Activated CD8-positive, alpha-beta memory T cell treated with anti-CD3 and anti-CD28 coated beads for 48 hours (primary cell): ENCODE measurements around the gene ALX4.

Experiments
- DNase-seq, 3 experiments: peaks; one replicate each; pipeline ENCODE4 v3.0.0-alpha.2; 2020; ENCODE audit warnings: low read depth in 2 of 3, low spot score in 2 of 3

The ALX4 gene

GRCh38 chr11:44309478-44310205 lies at the start of gene ALX4:
TSS of gene ALX4 (minus strand) at chr11:44310139. CDS start at chr11:44310062, 77 bp downstream.
- DNase-seq = no peak

- DNase-seq = no peak
Observed at GRCh38 chr11:44359162-44359561, 49.2 kb upstream of the ALX4 start.

- no peak for DNase-seq
Observed at GRCh38 chr11:44358713-44359112, 48.8 kb upstream of the ALX4 start.

GRCh38 chr11:44357711-44358110 lies 47.8 kb upstream of the ALX4 start:
- no peak for DNase-seq

- no peak for DNase-seq
Observed at GRCh38 chr11:44356351-44356750, 46.4 kb upstream of the ALX4 start.

- DNase-seq = no peak
Observed at GRCh38 chr11:44351898-44352498, 42.1 kb upstream of the ALX4 start.

GRCh38 chr11:44351006-44351660 lies 41.2 kb upstream of the ALX4 start:
- DNase-seq = no peak

GRCh38 chr11:44349328-44349727 lies 39.4 kb upstream of the ALX4 start:
- DNase-seq = no peak

GRCh38 chr11:44348721-44349120 lies 38.8 kb upstream of the ALX4 start:
- DNase-seq = no peak

GRCh38 chr11:44348114-44348513 lies 38.2 kb upstream of the ALX4 start:
- no peak for DNase-seq

- DNase-seq = no peak
Observed at GRCh38 chr11:44347538-44347937, 37.6 kb upstream of the ALX4 start.

- no peak for DNase-seq
Observed at GRCh38 chr11:44346983-44347382, 37.0 kb upstream of the ALX4 start.

GRCh38 chr11:44345781-44346180 lies 35.8 kb upstream of the ALX4 start:
- DNase-seq = no peak

GRCh38 chr11:44344921-44345320 lies 35.0 kb upstream of the ALX4 start:
- DNase-seq = no peak

GRCh38 chr11:44344423-44344820 lies 34.5 kb upstream of the ALX4 start:
- no peak for DNase-seq

- no peak for DNase-seq
Observed at GRCh38 chr11:44343778-44344422, 34.0 kb upstream of the ALX4 start.

GRCh38 chr11:44342616-44343015 lies 32.7 kb upstream of the ALX4 start:
- DNase-seq = no peak

- DNase-seq = no peak
Observed at GRCh38 chr11:44340656-44341055, 30.7 kb upstream of the ALX4 start.

- DNase-seq = no peak
Observed at GRCh38 chr11:44339530-44339883, 29.6 kb upstream of the ALX4 start.

- no peak for DNase-seq
Observed at GRCh38 chr11:44338698-44339529, 29.0 kb upstream of the ALX4 start.

GRCh38 chr11:44338026-44338425 lies 28.1 kb upstream of the ALX4 start:
- DNase-seq = no peak
